Mammary epithelial cell (primary cell): ENCODE results near the gene HPSE2.

Experiments used
- EZH2 ChIP-seq: IDR thresholded peaks from 2 replicates; pipeline ENCODE4 v1.6.1; 2012; ENCODE audit warnings: low read length, inconsistent platforms, borderline replicate concordance
- TF ChIP-seq, protein P1 (sequence below), 2 donors: IDR thresholded peaks in 1 of 2; conservative IDR thresholded peaks in 1 of 2; 2 replicates each; pipeline ENCODE4 v1.5.1; 2011 to 2012; ENCODE audit warnings: inconsistent platforms in 2 of 2, low read length in 2 of 2, mild to moderate bottlenecking in 2 of 2, control low read depth in 1 of 2, low read depth in 1 of 2; ENCODE audit not compliant: insufficient read depth in 1 of 2; ENCODE audit errors: extremely low read depth in 1 of 2

DNA sequence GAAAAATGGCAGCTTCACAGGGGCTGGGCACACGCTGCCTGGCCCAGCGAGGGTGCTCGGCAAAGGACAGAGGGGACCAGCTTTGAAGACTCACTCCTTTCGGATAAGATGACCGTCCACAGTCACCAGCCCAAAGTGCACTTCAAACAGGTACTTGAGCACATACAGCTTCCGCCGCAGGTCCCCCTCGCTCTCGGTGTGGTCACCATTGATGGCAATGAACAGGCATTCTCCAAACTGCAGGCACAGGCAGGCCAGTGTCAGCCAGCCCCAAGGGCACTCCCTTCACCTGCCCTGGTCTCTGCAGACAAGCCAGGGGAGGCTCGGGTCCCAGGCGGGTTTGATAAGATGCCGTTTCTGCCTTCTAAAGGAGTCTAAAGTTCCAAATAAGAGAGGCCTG is 800.5 kb downstream of the HPSE2 start:
- TF ChIP-seq, protein P1, sequence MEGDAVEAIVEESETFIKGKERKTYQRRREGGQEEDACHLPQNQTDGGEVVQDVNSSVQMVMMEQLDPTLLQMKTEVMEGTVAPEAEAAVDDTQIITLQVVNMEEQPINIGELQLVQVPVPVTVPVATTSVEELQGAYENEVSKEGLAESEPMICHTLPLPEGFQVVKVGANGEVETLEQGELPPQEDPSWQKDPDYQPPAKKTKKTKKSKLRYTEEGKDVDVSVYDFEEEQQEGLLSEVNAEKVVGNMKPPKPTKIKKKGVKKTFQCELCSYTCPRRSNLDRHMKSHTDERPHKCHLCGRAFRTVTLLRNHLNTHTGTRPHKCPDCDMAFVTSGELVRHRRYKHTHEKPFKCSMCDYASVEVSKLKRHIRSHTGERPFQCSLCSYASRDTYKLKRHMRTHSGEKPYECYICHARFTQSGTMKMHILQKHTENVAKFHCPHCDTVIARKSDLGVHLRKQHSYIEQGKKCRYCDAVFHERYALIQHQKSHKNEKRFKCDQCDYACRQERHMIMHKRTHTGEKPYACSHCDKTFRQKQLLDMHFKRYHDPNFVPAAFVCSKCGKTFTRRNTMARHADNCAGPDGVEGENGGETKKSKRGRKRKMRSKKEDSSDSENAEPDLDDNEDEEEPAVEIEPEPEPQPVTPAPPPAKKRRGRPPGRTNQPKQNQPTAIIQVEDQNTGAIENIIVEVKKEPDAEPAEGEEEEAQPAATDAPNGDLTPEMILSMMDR (conservative IDR thresholded peaks at IDR 0.05 in 1 of 2, IDR thresholded peaks at IDR 0.05 in 1 of 2; ENCODE audit: extremely low read depth in 1 of 2, insufficient read depth in 1 of 2, low read depth in 1 of 2, low read length in 2 of 2) = no peak
- no peak for TF ChIP-seq EZH2
